Type B pancreatic cell (in vitro differentiated cells): ENCODE results near the gene SCYL3. TPM values are rescaled to one million over a fixed set of nuclear protein-coding genes. Genes with fewer than 3 reads are reported as not detected.

Source experiments
- DNase-seq: peaks from one replicate; pipeline ENCODE4 v3.0.0; 2021; ENCODE audit warnings: mixed read lengths; ENCODE audit not compliant: unreplicated experiment; ENCODE audit errors: extremely low spot score
- H3K27ac Mint-ChIP-seq: 2 replicates; pipeline ENCODE4 v1.8.0; 2021; ENCODE audit warnings: mild to moderate bottlenecking, mixed read lengths
- H3K27me3 Mint-ChIP-seq: 2 replicates; pipeline ENCODE4 v1.8.0; 2021; ENCODE audit warnings: mixed read lengths
- H3K36me3 Mint-ChIP-seq: 2 replicates; pipeline ENCODE4 v1.8.0; 2021; ENCODE audit warnings: mixed read lengths
- H3K4me1 Mint-ChIP-seq: one replicate; pipeline ENCODE4 v1.8.0; 2021; ENCODE audit warnings: mixed read lengths; ENCODE audit not compliant: unreplicated experiment
- H3K4me3 Mint-ChIP-seq: 2 replicates; pipeline ENCODE4 v1.8.0; 2021; ENCODE audit warnings: mild to moderate bottlenecking, mixed read lengths
- H3K9me3 Mint-ChIP-seq: 2 replicates; pipeline ENCODE4 v1.8.0; 2021; ENCODE audit warnings: mixed read lengths
- total RNA-seq: library from RNA; stranded (reverse); gene quantifications from 2 replicates; pipeline ENCODE4 v1.2.1, GENCODE V29; 2021; ENCODE audit warnings: low replicate concordance
- TF ChIP-seq, protein P1 (sequence below): fragments of 200-600 bp; sonication (generic); conservative IDR thresholded peaks from 2 replicates; pipeline ENCODE4 v1.5.0; 2021; ENCODE audit warnings: antibody characterized with exemption, mild to moderate bottlenecking

SCYL3 gene
- total RNA-seq, 1 donor from 2014 or later: 12.4 TPM

DNA sequence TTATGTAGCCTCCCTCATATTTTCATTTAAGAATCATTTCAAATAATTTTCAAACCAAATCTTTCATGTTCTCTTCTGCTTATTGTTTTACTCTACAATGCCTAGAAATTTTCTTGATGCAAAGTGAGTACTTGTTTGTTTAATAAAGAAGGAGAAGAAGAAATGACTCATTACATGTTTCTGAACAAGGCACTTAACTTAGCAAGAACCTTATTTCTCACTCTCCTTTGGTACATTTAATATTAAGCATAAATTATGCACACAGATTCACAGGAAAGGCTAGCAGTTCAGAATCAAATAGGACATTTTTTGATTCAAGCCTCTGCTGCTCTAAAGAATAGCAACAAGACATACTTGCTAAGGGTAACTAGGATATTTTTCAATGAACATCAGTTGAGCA, 9.1 kb downstream of the SCYL3 start:
- Mint-ChIP-seq H3K4me3 (no peak overlapping the region), H3K4me1 (peaks cover 4% of the 10 kb centered on the region), H3K9me3 (no peaks in the 10 kb centered on the region), H3K36me3 (peaks cover 29% of the 10 kb centered on the region), H3K27me3 (no peaks in the 10 kb centered on the region), H3K27ac (no peak overlapping the region)
- no peak for DNase-seq
- TF ChIP-seq, protein P1, sequence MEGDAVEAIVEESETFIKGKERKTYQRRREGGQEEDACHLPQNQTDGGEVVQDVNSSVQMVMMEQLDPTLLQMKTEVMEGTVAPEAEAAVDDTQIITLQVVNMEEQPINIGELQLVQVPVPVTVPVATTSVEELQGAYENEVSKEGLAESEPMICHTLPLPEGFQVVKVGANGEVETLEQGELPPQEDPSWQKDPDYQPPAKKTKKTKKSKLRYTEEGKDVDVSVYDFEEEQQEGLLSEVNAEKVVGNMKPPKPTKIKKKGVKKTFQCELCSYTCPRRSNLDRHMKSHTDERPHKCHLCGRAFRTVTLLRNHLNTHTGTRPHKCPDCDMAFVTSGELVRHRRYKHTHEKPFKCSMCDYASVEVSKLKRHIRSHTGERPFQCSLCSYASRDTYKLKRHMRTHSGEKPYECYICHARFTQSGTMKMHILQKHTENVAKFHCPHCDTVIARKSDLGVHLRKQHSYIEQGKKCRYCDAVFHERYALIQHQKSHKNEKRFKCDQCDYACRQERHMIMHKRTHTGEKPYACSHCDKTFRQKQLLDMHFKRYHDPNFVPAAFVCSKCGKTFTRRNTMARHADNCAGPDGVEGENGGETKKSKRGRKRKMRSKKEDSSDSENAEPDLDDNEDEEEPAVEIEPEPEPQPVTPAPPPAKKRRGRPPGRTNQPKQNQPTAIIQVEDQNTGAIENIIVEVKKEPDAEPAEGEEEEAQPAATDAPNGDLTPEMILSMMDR: no peak

DNA sequence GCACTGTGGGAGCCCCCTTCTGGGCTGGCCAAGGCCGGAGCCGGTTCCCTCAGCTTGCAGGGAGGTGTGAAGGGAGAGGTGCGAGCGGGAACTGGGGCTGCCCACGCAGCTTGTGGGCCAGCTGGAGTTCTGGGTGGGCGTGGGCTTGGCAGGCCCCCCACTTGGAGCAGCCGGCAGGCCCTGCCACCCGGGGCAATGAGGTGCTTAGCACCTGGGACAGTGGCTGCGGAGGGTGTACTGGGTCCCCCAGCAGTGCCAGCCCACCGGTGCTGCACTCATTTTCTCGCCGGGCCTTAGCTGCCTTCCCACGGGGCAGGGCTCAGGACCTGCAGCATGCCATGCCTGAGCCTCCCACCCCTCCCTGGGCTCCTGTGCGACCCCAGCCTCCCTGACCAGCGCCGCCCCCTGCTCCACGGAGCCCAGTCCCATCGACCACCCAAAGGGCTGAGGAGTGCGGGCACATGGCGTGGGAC, 11.6 kb downstream of the SCYL3 start:
- peaks cover 6% of the 10 kb centered on the region for H3K4me1 Mint-ChIP-seq
- no peaks in the 10 kb centered on the region for H3K9me3 Mint-ChIP-seq
- peaks cover 22% of the 10 kb centered on the region for H3K36me3 Mint-ChIP-seq
- H3K4me3 Mint-ChIP-seq: no peak overlapping the region
- TF ChIP-seq, protein P1: no peak
- DNase-seq: no peak
- H3K27ac Mint-ChIP-seq: no peak overlapping the region
- no peaks in the 10 kb centered on the region for H3K27me3 Mint-ChIP-seq

DNA sequence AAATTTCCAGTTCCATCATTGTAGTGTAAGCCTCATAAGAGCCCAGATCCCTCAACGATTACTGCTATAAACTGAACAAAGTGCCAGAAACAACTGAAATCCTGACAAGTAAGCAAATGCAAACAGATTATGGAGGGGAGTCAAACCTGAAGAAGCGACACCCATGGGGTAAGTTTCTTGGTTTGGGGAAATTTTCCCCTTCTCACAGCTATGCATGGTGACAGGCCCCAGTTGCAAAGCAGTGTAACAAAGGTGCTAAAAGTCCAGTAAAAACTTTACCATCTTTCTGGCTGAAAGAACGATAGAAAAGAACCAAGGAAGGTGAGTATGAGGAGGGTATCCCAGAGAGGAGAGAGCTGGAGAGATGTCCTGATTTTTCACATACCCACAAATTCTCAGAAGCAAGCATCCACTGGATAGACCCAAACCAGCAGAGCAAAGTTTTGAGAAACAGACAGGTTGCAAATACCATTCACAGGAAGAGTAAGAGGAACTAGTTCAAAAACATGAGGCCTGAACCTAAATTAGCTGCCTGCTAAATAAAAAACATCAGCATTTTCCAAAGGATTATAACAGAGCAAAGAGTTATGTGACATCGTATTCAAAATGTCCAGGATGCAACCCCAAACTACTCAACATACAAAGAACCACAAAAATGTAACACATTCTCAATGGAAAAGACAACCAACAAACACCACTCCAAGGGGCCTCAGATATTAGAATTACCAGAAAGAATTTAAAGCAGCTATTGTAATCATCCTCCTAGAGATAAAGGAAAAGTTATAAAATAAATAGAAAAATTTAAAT, 14.5 kb downstream of the SCYL3 start:
- no peaks in the 10 kb centered on the region for H3K9me3 Mint-ChIP-seq
- no peaks in the 10 kb centered on the region for H3K27me3 Mint-ChIP-seq
- no peak overlapping the region for H3K4me3 Mint-ChIP-seq
- TF ChIP-seq, protein P1: no peak
- peaks cover 6% of the 10 kb centered on the region for H3K4me1 Mint-ChIP-seq
- no peak for DNase-seq
- H3K27ac Mint-ChIP-seq: no peak overlapping the region
- peaks cover 27% of the 10 kb centered on the region for H3K36me3 Mint-ChIP-seq

DNA sequence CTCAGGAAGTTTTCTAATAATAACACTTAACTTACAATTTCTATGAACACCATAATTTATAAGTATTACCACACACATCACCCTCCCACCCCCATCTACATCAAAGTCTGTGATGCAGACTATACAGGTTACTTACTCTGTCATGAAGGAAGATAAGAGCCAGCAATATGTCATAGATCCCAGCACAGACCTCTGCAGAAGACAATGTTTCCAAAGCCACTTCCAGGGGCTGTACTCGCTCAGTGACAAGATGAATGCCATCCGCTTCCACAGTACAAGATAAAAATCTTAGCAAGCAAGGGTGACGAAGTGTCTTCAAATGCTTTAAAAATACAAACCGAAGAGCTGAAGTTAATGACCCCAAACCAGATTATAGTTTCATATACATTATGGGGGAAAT, 15.2 kb downstream of the SCYL3 start:
- no peaks in the 10 kb centered on the region for H3K9me3 Mint-ChIP-seq
- H3K36me3 Mint-ChIP-seq: peaks cover 34% of the 10 kb centered on the region
- H3K27ac Mint-ChIP-seq: no peak overlapping the region
- H3K27me3 Mint-ChIP-seq: no peaks in the 10 kb centered on the region
- DNase-seq: no peak
- H3K4me3 Mint-ChIP-seq: no peak overlapping the region
- peaks cover 6% of the 10 kb centered on the region for H3K4me1 Mint-ChIP-seq
- TF ChIP-seq, protein P1: no peak

DNA sequence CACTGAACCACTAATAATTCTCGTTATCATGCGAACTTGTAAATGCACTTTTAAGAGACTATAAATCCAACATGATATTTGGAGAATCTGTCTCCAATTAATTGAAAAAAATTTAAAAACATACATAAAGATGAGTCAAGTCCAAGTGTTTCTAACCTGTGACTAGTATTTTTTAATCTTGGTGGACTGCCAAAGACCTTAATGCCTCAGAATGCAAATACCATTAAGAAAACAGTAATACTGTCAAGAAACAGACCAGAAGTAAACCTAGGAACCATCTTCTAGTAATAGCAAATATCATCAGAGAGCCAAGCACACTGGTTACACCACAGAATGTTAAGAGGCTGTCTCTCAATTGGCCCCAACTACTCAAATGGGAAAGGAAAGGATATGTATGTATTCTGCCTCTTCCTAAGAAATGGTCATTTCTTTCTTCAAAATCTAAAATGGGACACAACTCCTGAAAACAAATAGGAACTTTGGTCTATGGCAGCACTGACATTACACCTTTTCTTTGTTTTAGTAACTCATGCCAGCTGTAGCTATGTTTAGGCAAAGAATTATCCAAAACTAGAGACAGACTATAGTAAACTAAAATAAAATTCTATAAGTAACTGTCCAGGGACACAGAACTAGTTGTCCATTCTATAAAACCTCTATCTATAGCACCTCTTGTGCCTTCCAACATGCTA, 15.8 kb downstream of the SCYL3 start:
- H3K9me3 Mint-ChIP-seq: peaks cover 3% of the 10 kb centered on the region
- H3K36me3 Mint-ChIP-seq: peaks cover 36% of the 10 kb centered on the region
- no peak overlapping the region for H3K4me3 Mint-ChIP-seq
- no peak overlapping the region for H3K27ac Mint-ChIP-seq
- peaks cover 6% of the 10 kb centered on the region for H3K4me1 Mint-ChIP-seq
- TF ChIP-seq, protein P1: no peak
- no peak for DNase-seq
- no peaks in the 10 kb centered on the region for H3K27me3 Mint-ChIP-seq
